IMR-90 (cell line): ENCODE data around the gene RPUSD2. TPM values are rescaled to one million over a fixed set of nuclear protein-coding genes. Genes with fewer than 3 reads are reported as not detected.

ENCODE experiments used
- ATAC-seq: fragments of 200-7000 bp; cut with Tn5 transposase; 2 replicates; pipeline ENCODE4 v1.9.1; 2020; ENCODE audit warnings: low read depth, mild to moderate bottlenecking, moderate library complexity
- BruUV-seq: library from RNA; stranded (reverse); fragments of 400-500 nt; replicated peaks from 2 replicates; lab custom pipeline; 2021; lab: Mats Ljungman, UMichigan
- CTCF ChIA-PET: fragments of 300-600 bp; formaldehyde crosslinking; extraction: SDS; loops from one replicate; lab custom pipeline; 2021; ENCODE audit warnings: antibody characterized with exemption; lab: Yijun Ruan, JAX
- POLR2A ChIA-PET: fragments of 300-600 bp; sonication (Branson Sonifier 250); formaldehyde crosslinking; loops from one replicate; lab custom pipeline; 2022; ENCODE audit warnings: antibody characterized with exemption; ENCODE audit not compliant: unreplicated experiment; lab: Charles Lee
- DNase-seq: peaks from one replicate; pipeline ENCODE4 v3.0.0; 2013
- H2AFZ ChIP-seq: replicated peaks from 2 replicates; pipeline ENCODE3; 2013; ENCODE audit warnings: low read length, mild to moderate bottlenecking; ENCODE audit not compliant: poor library complexity
- H2AK5ac ChIP-seq: 2 replicates; pipeline ENCODE4 v1.6.1; 2013; ENCODE audit warnings: low read depth, low read length, inconsistent platforms
- H2AK9ac ChIP-seq: replicated peaks from 2 replicates; pipeline ENCODE3; 2013; ENCODE audit warnings: mild to moderate bottlenecking, low read depth, low read length, moderate library complexity; ENCODE audit not compliant: poor library complexity
- H2BK120ac ChIP-seq: 2 replicates; pipeline ENCODE4 v1.6.1; 2013; ENCODE audit warnings: low read depth, low read length, inconsistent platforms
- H2BK15ac ChIP-seq: 3 replicates; pipeline ENCODE4 v1.6.1; 2013; ENCODE audit warnings: low read depth, low read length, inconsistent platforms
- H2BK20ac ChIP-seq: 2 replicates; pipeline ENCODE4 v1.6.1; 2013; ENCODE audit warnings: low read depth, mild to moderate bottlenecking, inconsistent platforms, low read length, moderate library complexity
- H2BK5ac ChIP-seq: 2 replicates; pipeline ENCODE4 v1.6.1; 2013; ENCODE audit warnings: mild to moderate bottlenecking, low read depth, low read length, inconsistent platforms; ENCODE audit not compliant: poor library complexity, severe bottlenecking
- H3K14ac ChIP-seq: replicated peaks from 2 replicates; pipeline ENCODE4 v1.6.1; 2013; ENCODE audit warnings: low read depth, low read length, inconsistent platforms
- H3K18ac ChIP-seq: 2 replicates; pipeline ENCODE4 v1.6.1; 2013; ENCODE audit warnings: low read depth, low read length, control low read depth
- H3K23ac ChIP-seq: 2 replicates; pipeline ENCODE4 v1.6.1; 2013; ENCODE audit warnings: low read depth, low read length, inconsistent platforms
- H3K27ac ChIP-seq: 2 replicates; pipeline ENCODE4 v1.5.1; 2013; ENCODE audit warnings: mild to moderate bottlenecking, control low read depth, low read length; ENCODE audit not compliant: insufficient read depth
- H3K27me3 ChIP-seq: 2 replicates; pipeline ENCODE4 v1.6.1; 2013; ENCODE audit warnings: low read length; ENCODE audit not compliant: control insufficient read depth, insufficient read depth
- H3K36me3 ChIP-seq: 2 replicates; pipeline ENCODE4 v1.6.1; 2013; ENCODE audit warnings: low read length, mixed read lengths; ENCODE audit not compliant: control insufficient read depth, insufficient read depth
- H3K4ac ChIP-seq: 2 replicates; pipeline ENCODE4 v1.6.1; 2013; ENCODE audit warnings: low read depth, low read length, inconsistent platforms
- H3K4me1 ChIP-seq: 2 replicates; pipeline ENCODE4 v1.6.1; 2013; ENCODE audit warnings: low read length, mixed read lengths; ENCODE audit not compliant: control insufficient read depth, insufficient read depth
- H3K4me2 ChIP-seq: 2 replicates; pipeline ENCODE4 v1.6.1; 2013; ENCODE audit warnings: low read depth, mild to moderate bottlenecking, control low read depth, low read length, moderate library complexity
- H3K4me3 ChIP-seq: 2 replicates; pipeline ENCODE4 v1.5.1; 2013; ENCODE audit warnings: low read depth, mild to moderate bottlenecking, control low read depth, low read length, moderate library complexity; ENCODE audit not compliant: insufficient read depth
- H3K56ac ChIP-seq: 2 replicates; pipeline ENCODE4 v1.6.1; 2013; ENCODE audit warnings: low read length, inconsistent platforms; ENCODE audit not compliant: insufficient read depth; ENCODE audit errors: extremely low read depth
- H3K79me1 ChIP-seq, 2 experiments: 2 replicates each; pipeline ENCODE4 v1.6.1; 2013; ENCODE audit warnings: low read length in 2 of 2, inconsistent platforms in 1 of 2, low read depth in 1 of 2
- H3K9ac ChIP-seq: 2 replicates; pipeline ENCODE4 v1.6.1; 2013; ENCODE audit warnings: low read depth, low read length, control low read depth
- H3K9me1 ChIP-seq: 2 replicates; pipeline ENCODE4 v1.6.1; 2013; ENCODE audit warnings: low read length, inconsistent platforms; ENCODE audit not compliant: insufficient read depth
- H3K9me3 ChIP-seq: 2 replicates; pipeline ENCODE4 v1.6.1; 2013; ENCODE audit warnings: low read length; ENCODE audit not compliant: control insufficient read depth, insufficient read depth
- H4K20me1 ChIP-seq: 2 replicates; pipeline ENCODE4 v1.6.1; 2013; ENCODE audit warnings: low read length, inconsistent platforms; ENCODE audit not compliant: insufficient read depth
- H4K5ac ChIP-seq: 2 replicates; pipeline ENCODE4 v1.6.1; 2013; ENCODE audit warnings: mild to moderate bottlenecking, low read depth, low read length, control low read depth
- H4K8ac ChIP-seq, 2 experiments: 2 replicates each; pipeline ENCODE4 v1.6.1; 2013; ENCODE audit warnings: low read depth in 2 of 2, low read length in 2 of 2, control low read depth in 1 of 2, inconsistent platforms in 1 of 2
- H4K91ac ChIP-seq: 2 replicates; pipeline ENCODE4 v1.6.1; 2013; ENCODE audit warnings: low read depth, low read length, inconsistent platforms; ENCODE audit not compliant: insufficient read depth
- BHLHE40 ChIP-seq: fragments of 150-350 bp; IDR thresholded peaks from 2 replicates; pipeline ENCODE4 v1.6.1; 2016; ENCODE audit warnings: mild to moderate bottlenecking, low read depth, low read length
- CEBPB ChIP-seq: IDR thresholded peaks from 2 replicates; pipeline ENCODE4 v1.6.1; 2012; ENCODE audit warnings: low read depth, low read length, improper control_type of control experiment
- CHD1 ChIP-seq: IDR thresholded peaks from 2 replicates; pipeline ENCODE4 v1.6.1; 2012; ENCODE audit warnings: low read depth, low read length, improper control_type of control experiment
- ELK1 ChIP-seq: fragments of 150-350 bp; IDR thresholded peaks from 2 replicates; pipeline ENCODE4 v1.6.1; 2016; ENCODE audit warnings: low read depth, mild to moderate bottlenecking, low read length, moderate library complexity, borderline replicate concordance
- FOS ChIP-seq: fragments of 150-350 bp; IDR thresholded peaks from 2 replicates; pipeline ENCODE4 v1.6.1; 2016; ENCODE audit warnings: low read depth, low read length
- MAFK ChIP-seq: IDR thresholded peaks from 2 replicates; pipeline ENCODE4 v1.6.1; 2012; ENCODE audit warnings: low read depth, low read length, improper control_type of control experiment
- MAZ ChIP-seq: IDR thresholded peaks from 2 replicates; pipeline ENCODE4 v1.6.1; 2012; ENCODE audit warnings: low read depth, mild to moderate bottlenecking, low read length, improper control_type of control experiment, moderate library complexity, borderline replicate concordance
- MXI1 ChIP-seq: IDR thresholded peaks from 2 replicates; pipeline ENCODE4 v1.6.1; 2012; ENCODE audit warnings: low read depth, mild to moderate bottlenecking, low read length, moderate library complexity, borderline replicate concordance
- NFE2L2 ChIP-seq: fragments of 150-350 bp; IDR thresholded peaks from 2 replicates; pipeline ENCODE4 v1.6.1; 2016; ENCODE audit warnings: low read depth, mild to moderate bottlenecking, low read length
- POLR2A ChIP-seq: IDR thresholded peaks from 2 replicates; pipeline ENCODE4 v1.6.1; 2012; ENCODE audit warnings: mild to moderate bottlenecking, low read depth, low read length
- RAD21 ChIP-seq: IDR thresholded peaks from 2 replicates; pipeline ENCODE4 v1.6.1; 2012; ENCODE audit warnings: low read length, improper control_type of control experiment
- RCOR1 ChIP-seq: IDR thresholded peaks from 2 replicates; pipeline ENCODE4 v1.6.1; 2012; ENCODE audit warnings: mild to moderate bottlenecking, low read length, improper control_type of control experiment; ENCODE audit not compliant: insufficient replicate concordance
- RFX5 ChIP-seq: IDR thresholded peaks from 2 replicates; pipeline ENCODE4 v1.8.0; 2012; ENCODE audit warnings: low read depth, mild to moderate bottlenecking, low read length, moderate library complexity
- SMC3 ChIP-seq: fragments of 150-350 bp; IDR thresholded peaks from 2 replicates; pipeline ENCODE4 v1.6.1; 2016; ENCODE audit warnings: low read depth, mild to moderate bottlenecking, antibody characterized with exemption, low read length, moderate library complexity
- USF2 ChIP-seq: fragments of 150-350 bp; IDR thresholded peaks from 2 replicates; pipeline ENCODE4 v1.6.1; 2017; ENCODE audit warnings: mild to moderate bottlenecking, antibody characterized with exemption, low read length, low read depth
- WGBS, 2 experiments: methylation state at CpG; one replicate each; pipeline versions ENCODE4 v1.1.5 to v1.1.7; 2013; ENCODE audit warnings: missing lambda C conversion rate in 2 of 2; ENCODE audit not compliant: insufficient read length in 1 of 2; ENCODE audit errors: extremely low coverage in 2 of 2; 5-methylcytosine and 5-hydroxymethylcytosine counted together
- dilution Hi-C: fragments of 300-500 bp; cut with HindIII; formaldehyde crosslinking; loops from one replicate; pipeline ENCODE4 v1.14.3; 2018; ENCODE audit warnings: low sequenced_read_pairs; ENCODE audit not compliant: unreplicated experiment
- in situ Hi-C: fragments of 300-500 bp; cut with MboI; formaldehyde crosslinking; loops from 3 replicates; pipeline ENCODE4 v1.14.3; 2019; ENCODE audit warnings: low sequenced_read_pairs, inconsistent platforms, mixed read lengths
- intact Hi-C: fragments of 100-400 bp; cut with micrococcal nuclease; formaldehyde crosslinking; loops from 2 replicates; pipeline ENCODE4 v1.10.0; 2022
- polyA plus RNA-seq, 3 experiments: library from polyadenylated mRNA; depleted of rRNA; stranded (reverse); fragments of >200 nt; gene quantifications; 2 replicates each; pipeline ENCODE4 v1.2.3, GENCODE V29; 2012; ENCODE audit warnings: low replicate concordance in 1 of 3
- total RNA-seq: library from RNA; depleted of rRNA; stranded (reverse); fragments of >200 nt; gene quantifications from 2 replicates; pipeline ENCODE4 v1.2.3, GENCODE V29; 2012
- TF ChIP-seq, protein P1 (sequence below): conservative IDR thresholded peaks from 2 replicates; pipeline ENCODE4 v1.5.1; 2012; ENCODE audit warnings: mild to moderate bottlenecking, low read depth, low read length, improper control_type of control experiment

Gene RPUSD2
- total and polyA plus RNA-seq, 2 of the 4 experiments (the other 2 are of a cell fraction), result 7.4 to 13.4 TPM

- Histone ChIP-seq H2AFZ (no peak overlapping the region), H2BK120ac (no peak overlapping the region), H3K18ac (no peak overlapping the region), H3K27me3 (no peaks in the 10 kb centered on the region), H3K9me3 (no peaks in the 10 kb centered on the region), H2AK5ac (no peak overlapping the region), H2BK5ac (no peak overlapping the region), H2BK20ac (no peak overlapping the region), H3K4me2 (peak overlapping the region; percentile 53; the same call in 1 of the 2 replicates), H4K5ac (no peak overlapping the region), H3K4me3 (no peak overlapping the region), H2BK15ac (no peak overlapping the region), H3K4me1 (no peaks in the 10 kb centered on the region), H4K8ac (peak overlapping the region in 1 of 2 experiments; percentile 60; a peak in 2 of 4 replicates), H3K27ac (no peak overlapping the region), H3K23ac (peak overlapping the region; percentile 78; the same call in 1 of the 2 replicates), H3K9ac (no peak overlapping the region), H4K20me1 (no peaks in the 10 kb centered on the region), H3K79me1 (peaks cover 10 to 36% of the 10 kb centered on the region in 2 experiments; a peak in 3 of 4 replicates), H4K91ac (no peak overlapping the region), H3K14ac (0 out of 2 replicates have a peak overlapping the region, but pooled peaks have one; percentile 45), H3K36me3 (no peaks in the 10 kb centered on the region), H2AK9ac (no peak overlapping the region), H3K56ac (no peak overlapping the region), H3K4ac (no peak overlapping the region), H3K9me1 (no peaks in the 10 kb centered on the region)
- intact Hi-C loops (loop anchor here (2.0 kb wide), 1 partner anchor 99 kb away; the partner anchor contains the start of gene RAD51), in situ Hi-C loops (no loop called here), dilution Hi-C loops (no loop called here)
- no peak for TF ChIP-seq BHLHE40
- TF ChIP-seq RCOR1, result no peak
- TF ChIP-seq, protein P1, sequence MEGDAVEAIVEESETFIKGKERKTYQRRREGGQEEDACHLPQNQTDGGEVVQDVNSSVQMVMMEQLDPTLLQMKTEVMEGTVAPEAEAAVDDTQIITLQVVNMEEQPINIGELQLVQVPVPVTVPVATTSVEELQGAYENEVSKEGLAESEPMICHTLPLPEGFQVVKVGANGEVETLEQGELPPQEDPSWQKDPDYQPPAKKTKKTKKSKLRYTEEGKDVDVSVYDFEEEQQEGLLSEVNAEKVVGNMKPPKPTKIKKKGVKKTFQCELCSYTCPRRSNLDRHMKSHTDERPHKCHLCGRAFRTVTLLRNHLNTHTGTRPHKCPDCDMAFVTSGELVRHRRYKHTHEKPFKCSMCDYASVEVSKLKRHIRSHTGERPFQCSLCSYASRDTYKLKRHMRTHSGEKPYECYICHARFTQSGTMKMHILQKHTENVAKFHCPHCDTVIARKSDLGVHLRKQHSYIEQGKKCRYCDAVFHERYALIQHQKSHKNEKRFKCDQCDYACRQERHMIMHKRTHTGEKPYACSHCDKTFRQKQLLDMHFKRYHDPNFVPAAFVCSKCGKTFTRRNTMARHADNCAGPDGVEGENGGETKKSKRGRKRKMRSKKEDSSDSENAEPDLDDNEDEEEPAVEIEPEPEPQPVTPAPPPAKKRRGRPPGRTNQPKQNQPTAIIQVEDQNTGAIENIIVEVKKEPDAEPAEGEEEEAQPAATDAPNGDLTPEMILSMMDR, result no peak
- no peak for TF ChIP-seq POLR2A
- no peak for TF ChIP-seq RFX5
- no peak for TF ChIP-seq MAZ
- no peak for TF ChIP-seq USF2
- no peak for TF ChIP-seq RAD21
- TF ChIP-seq ELK1, result no peak
- no peak for TF ChIP-seq CEBPB
- no peak for TF ChIP-seq SMC3
- no peak for TF ChIP-seq FOS
- no peak for TF ChIP-seq NFE2L2
- TF ChIP-seq MXI1, result no peak
- no peak for TF ChIP-seq CHD1
- no peak for TF ChIP-seq MAFK
- ChIA-PET POLR2A (interaction anchor here (0.7 kb wide), 1 partner anchor 31 kb away, joined by 3 read pairs; the partner anchor contains the start of gene CCDC32), CTCF (no interaction called here)
- no CpG with 5 or more reads among the region's 5 CpGs for WGBS, 2 experiments
- no TSS peak for BruUV-seq
- DNase-seq (no peak), ATAC-seq (no peak)
Measured at GRCh38 chr15:40595773-40596172, 26.7 kb downstream of the RPUSD2 start.
